WTC11 (cell line): ENCODE measurements around the gene GATAD2A. TPM values are rescaled to one million over a fixed set of nuclear protein-coding genes. Genes with fewer than 3 reads are reported as not detected.

Source experiments
- ATAC-seq: fragments of 200-7000 bp; cut with Tn5 transposase; 2 replicates; pipeline ENCODE4 v1.10.0; 2021; ENCODE audit warnings: mild to moderate bottlenecking, moderate library complexity
- CTCF ChIA-PET: fragments of 300-600 bp; sonication (Branson Sonifier 250); formaldehyde crosslinking; loops from one replicate; lab custom pipeline; 2021; ENCODE audit warnings: antibody characterized with exemption; lab: Charles Lee
- POLR2A ChIA-PET: fragments of 350-600 bp; sonication (Branson Sonifier 250); formaldehyde crosslinking; loops from one replicate; lab custom pipeline; 2021; ENCODE audit warnings: antibody characterized with exemption; lab: Charles Lee
- DNase-seq: peaks from one replicate; pipeline ENCODE4 v3.0.0; 2021; ENCODE audit warnings: low spot score
- H3K27ac Mint-ChIP-seq: 2 replicates; pipeline ENCODE4 v1.8.0; 2021; ENCODE audit warnings: mixed read lengths
- H3K27me3 Mint-ChIP-seq: 2 replicates; pipeline ENCODE4 v1.8.0; 2021; ENCODE audit warnings: low read depth, mild to moderate bottlenecking, moderate library complexity, mixed read lengths
- H3K36me3 Mint-ChIP-seq: 2 replicates; pipeline ENCODE4 v1.8.0; 2021; ENCODE audit warnings: mixed read lengths
- H3K4me1 Mint-ChIP-seq: 2 replicates; pipeline ENCODE4 v1.8.0; 2022; ENCODE audit warnings: mixed read lengths
- H3K4me3 Mint-ChIP-seq: 2 replicates; pipeline ENCODE4 v1.8.0; 2021; ENCODE audit warnings: mild to moderate bottlenecking, moderate library complexity, mixed read lengths
- H3K9me3 Mint-ChIP-seq: 2 replicates; pipeline ENCODE4 v1.8.0; 2021; ENCODE audit warnings: mixed read lengths
- ATF1 ChIP-seq: sonication (generic); formaldehyde crosslinking; IDR thresholded peaks from 2 replicates; pipeline ENCODE4 v1.8.1; 2023; ENCODE audit warnings: mild to moderate bottlenecking, moderate library complexity, missing genetic modification reagents
- CBFB ChIP-seq: sonication (generic); formaldehyde crosslinking; IDR thresholded peaks from 2 replicates; pipeline ENCODE4 v1.8.1; 2022; ENCODE audit warnings: mild to moderate bottlenecking, low read depth, missing genetic modification reagents
- CREB1 ChIP-seq: sonication (generic); formaldehyde crosslinking; IDR thresholded peaks from 2 replicates; pipeline ENCODE4 v1.8.0; 2023; ENCODE audit warnings: mild to moderate bottlenecking, missing genetic modification reagents
- CREM ChIP-seq: sonication (generic); formaldehyde crosslinking; IDR thresholded peaks from 2 replicates; pipeline ENCODE4 v1.8.1; 2022; ENCODE audit warnings: mild to moderate bottlenecking, missing genetic modification reagents, moderate library complexity
- EMX1 ChIP-seq: fragments of 250-450 bp; sonication (Bioruptor Pico); IDR thresholded peaks from 2 replicates; pipeline ENCODE4 v1.8.0; 2021; ENCODE audit warnings: mild to moderate bottlenecking
- ETV6 ChIP-seq: sonication (generic); formaldehyde crosslinking; IDR thresholded peaks from 2 replicates; pipeline ENCODE4 v1.8.1; 2022; ENCODE audit warnings: mild to moderate bottlenecking, missing genetic modification reagents
- GABPB1 ChIP-seq: sonication (generic); formaldehyde crosslinking; IDR thresholded peaks from 2 replicates; pipeline ENCODE4 v1.8.1; 2023; ENCODE audit warnings: mild to moderate bottlenecking, missing genetic modification reagents
- GTF2I ChIP-seq: fragments of 250-450 bp; sonication (Bioruptor Pico); conservative IDR thresholded peaks from 2 replicates; pipeline ENCODE4 v1.4.0; 2021; ENCODE audit warnings: mild to moderate bottlenecking
- KAT7 ChIP-seq: sonication (generic); formaldehyde crosslinking; IDR thresholded peaks from 2 replicates; pipeline ENCODE4 v1.8.1; 2023; ENCODE audit warnings: missing genetic modification reagents, mild to moderate bottlenecking, borderline replicate concordance
- NR2C2 ChIP-seq: sonication (generic); formaldehyde crosslinking; IDR thresholded peaks from 2 replicates; pipeline ENCODE4 v1.8.0; 2022; ENCODE audit warnings: mild to moderate bottlenecking, missing genetic modification reagents
- NR3C1 ChIP-seq: sonication (generic); formaldehyde crosslinking; conservative IDR thresholded peaks from 2 replicates; pipeline ENCODE4 v1.8.1; 2023; ENCODE audit warnings: low read depth, mild to moderate bottlenecking, missing genetic modification reagents
- OVOL2 ChIP-seq: fragments of 250-450 bp; sonication (Bioruptor Pico); IDR thresholded peaks from 2 replicates; pipeline ENCODE4 v1.9.0; 2021; ENCODE audit warnings: mild to moderate bottlenecking, borderline replicate concordance
- SMAD3 ChIP-seq: sonication (generic); formaldehyde crosslinking; IDR thresholded peaks from 2 replicates; pipeline ENCODE4 v1.8.0; 2022; ENCODE audit warnings: missing genetic modification reagents, mild to moderate bottlenecking, borderline replicate concordance
- TCF7 ChIP-seq: sonication (generic); formaldehyde crosslinking; IDR thresholded peaks from 2 replicates; pipeline ENCODE4 v1.8.0; 2022; ENCODE audit warnings: mild to moderate bottlenecking, low read depth, missing genetic modification reagents, moderate library complexity
- ZNF121 ChIP-seq: sonication (generic); formaldehyde crosslinking; IDR thresholded peaks from 2 replicates; pipeline ENCODE4 v1.8.0; 2023; ENCODE audit warnings: missing genetic modification reagents
- ZNF317 ChIP-seq: sonication (generic); formaldehyde crosslinking; IDR thresholded peaks from 2 replicates; pipeline ENCODE4 v1.8.1; 2023; ENCODE audit warnings: low read depth, mild to moderate bottlenecking, moderate library complexity, missing genetic modification reagents, borderline replicate concordance
- ZNF396 ChIP-seq: fragments of 250-450 bp; sonication (Bioruptor Pico); IDR thresholded peaks from 2 replicates; pipeline ENCODE4 v1.8.0; 2021; ENCODE audit warnings: mild to moderate bottlenecking, moderate library complexity, borderline replicate concordance
- total RNA-seq: library from RNA; stranded (reverse); gene quantifications from 3 replicates; pipeline ENCODE4 v1.2.3, GENCODE V29; 2021
- TF ChIP-seq, protein P1 (sequence below): sonication (generic); formaldehyde crosslinking; IDR thresholded peaks from 2 replicates; pipeline ENCODE4 v1.8.1; 2022; ENCODE audit warnings: missing genetic modification reagents, borderline replicate concordance
- TF ChIP-seq, protein P2 (sequence below): fragments of 250-450 bp; sonication (Bioruptor Pico); IDR thresholded peaks from 2 replicates; pipeline ENCODE4 v1.8.0; 2021; ENCODE audit warnings: mild to moderate bottlenecking
- TF ChIP-seq, protein P3 (sequence below): sonication (generic); formaldehyde crosslinking; IDR thresholded peaks from 2 replicates; pipeline ENCODE4 v1.8.1; 2023; ENCODE audit warnings: mild to moderate bottlenecking, moderate library complexity, missing genetic modification reagents
- TF ChIP-seq, protein P4 (sequence below): sonication (generic); formaldehyde crosslinking; IDR thresholded peaks from 2 replicates; pipeline ENCODE4 v1.8.1; 2022; ENCODE audit warnings: low read depth, missing genetic modification reagents, borderline replicate concordance
- TF ChIP-seq, protein P5 (sequence below): fragments of 250-450 bp; sonication (Bioruptor Pico); IDR thresholded peaks from 2 replicates; pipeline ENCODE4 v1.9.0; 2021; ENCODE audit warnings: mild to moderate bottlenecking
- TF ChIP-seq, protein P6 (sequence below): sonication (generic); formaldehyde crosslinking; IDR thresholded peaks from 2 replicates; pipeline ENCODE4 v1.8.1; 2023; ENCODE audit warnings: mild to moderate bottlenecking, missing genetic modification reagents, moderate library complexity
- TF ChIP-seq, protein P7 (sequence below): fragments of 200-600 bp; IDR thresholded peaks from 2 replicates; pipeline ENCODE4 v1.8.0; 2022; ENCODE audit warnings: antibody characterized with exemption

Gene GATAD2A
- total RNA-seq, 1 experiment from 2014 or later: 209 TPM

DNA sequence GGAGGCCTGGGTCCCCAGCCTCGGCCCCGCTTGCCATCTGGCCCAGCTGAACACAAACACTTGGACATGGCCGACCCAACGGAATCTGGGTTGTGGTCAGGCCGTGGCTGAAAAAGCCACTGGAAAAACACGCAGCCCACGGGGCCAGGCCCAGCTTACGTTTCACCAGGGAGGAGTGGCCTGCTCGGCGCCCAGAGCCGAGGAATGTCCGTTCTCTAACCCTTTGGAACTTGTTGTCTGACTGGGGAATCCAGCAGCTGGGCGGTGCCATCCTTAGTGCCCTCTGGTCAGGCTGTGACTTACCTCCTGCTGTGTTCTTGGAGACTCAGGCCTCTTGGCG is 146.3 kb downstream of the GATAD2A start:
- CTCF ChIA-PET: interaction anchor here (0.6 to 9.9 kb wide), 7 partner anchors 9 to 185 kb away, joined by 3 to 408 read pairs (median 6); partner anchors contain the start of genes CILP2, GMIP and YJEFN3

DNA sequence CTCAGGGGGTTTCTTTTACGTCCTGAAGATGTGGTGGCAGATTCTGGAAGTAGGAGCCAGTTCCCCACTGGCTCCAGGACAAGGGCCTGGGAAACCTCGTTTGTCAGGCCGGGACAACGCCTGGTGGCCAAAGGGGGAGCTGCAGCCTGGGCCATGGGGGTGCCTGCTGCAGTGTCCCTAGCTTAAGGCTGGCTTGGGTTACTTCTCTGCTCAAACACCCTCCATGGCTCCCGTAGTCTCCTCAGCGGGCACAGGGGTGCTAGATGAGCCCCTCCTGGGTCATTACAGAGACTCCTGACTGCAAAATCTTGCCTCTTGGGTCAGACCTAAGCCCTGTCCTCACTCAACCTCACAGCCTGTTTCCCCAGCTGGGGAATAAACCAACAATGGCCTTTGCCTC is 147.3 kb downstream of the GATAD2A start:
- Mint-ChIP-seq H3K9me3 (no peaks in the 10 kb centered on the region), H3K36me3 (no peaks in the 10 kb centered on the region), H3K27ac (no peak overlapping the region), H3K4me1 (no peaks in the 10 kb centered on the region), H3K27me3 (no peaks in the 10 kb centered on the region), H3K4me3 (no peak overlapping the region)
- CTCF ChIA-PET: interaction anchor here (0.7 to 9.9 kb wide), 34 partner anchors 9 to 328 kb away, joined by 3 to 408 read pairs (median 4); partner anchors contain the start of genes CILP2, GMIP, LPAR2 and NDUFA13
- POLR2A ChIA-PET: interaction anchor here (1.0 kb wide), 1 partner anchor 17 kb away, joined by 3 read pairs; no protein-coding TSS in a partner anchor
- peak; percentile 84 for DNase-seq
- ATAC-seq: peak; percentile 78
- TF ChIP-seq NR3C1 (no peak), ZNF317 (no peak), KAT7 (CRISPR knock-in tag) (no peak), GABPB1 (CRISPR knock-in tag) (no peak), CREB1 (no peak), NR2C2 (CRISPR knock-in tag) (no peak), EMX1 (CRISPR knock-in tag) (peak; percentile 74; the same call in 1 of the 2 replicates), GTF2I (peak; percentile 97), ZNF396 (CRISPR knock-in tag) (0 out of 2 replicates have a peak, but pooled peaks have one; percentile 86), ETV6 (no peak), ZNF121 (CRISPR knock-in tag) (peak; percentile 100), CBFB (CRISPR knock-in tag) (no peak)
- TF ChIP-seq, protein P1, sequence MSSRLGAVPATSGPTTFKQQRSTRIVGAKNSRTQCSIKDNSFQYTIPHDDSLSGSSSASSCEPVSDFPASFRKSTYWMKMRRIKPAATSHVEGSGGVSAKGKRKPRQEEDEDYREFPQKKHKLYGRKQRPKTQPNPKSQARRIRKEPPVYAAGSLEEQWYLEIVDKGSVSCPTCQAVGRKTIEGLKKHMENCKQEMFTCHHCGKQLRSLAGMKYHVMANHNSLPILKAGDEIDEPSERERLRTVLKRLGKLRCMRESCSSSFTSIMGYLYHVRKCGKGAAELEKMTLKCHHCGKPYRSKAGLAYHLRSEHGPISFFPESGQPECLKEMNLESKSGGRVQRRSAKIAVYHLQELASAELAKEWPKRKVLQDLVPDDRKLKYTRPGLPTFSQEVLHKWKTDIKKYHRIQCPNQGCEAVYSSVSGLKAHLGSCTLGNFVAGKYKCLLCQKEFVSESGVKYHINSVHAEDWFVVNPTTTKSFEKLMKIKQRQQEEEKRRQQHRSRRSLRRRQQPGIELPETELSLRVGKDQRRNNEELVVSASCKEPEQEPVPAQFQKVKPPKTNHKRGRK (CRISPR knock-in tag): no peak
- TF ChIP-seq, protein P2, sequence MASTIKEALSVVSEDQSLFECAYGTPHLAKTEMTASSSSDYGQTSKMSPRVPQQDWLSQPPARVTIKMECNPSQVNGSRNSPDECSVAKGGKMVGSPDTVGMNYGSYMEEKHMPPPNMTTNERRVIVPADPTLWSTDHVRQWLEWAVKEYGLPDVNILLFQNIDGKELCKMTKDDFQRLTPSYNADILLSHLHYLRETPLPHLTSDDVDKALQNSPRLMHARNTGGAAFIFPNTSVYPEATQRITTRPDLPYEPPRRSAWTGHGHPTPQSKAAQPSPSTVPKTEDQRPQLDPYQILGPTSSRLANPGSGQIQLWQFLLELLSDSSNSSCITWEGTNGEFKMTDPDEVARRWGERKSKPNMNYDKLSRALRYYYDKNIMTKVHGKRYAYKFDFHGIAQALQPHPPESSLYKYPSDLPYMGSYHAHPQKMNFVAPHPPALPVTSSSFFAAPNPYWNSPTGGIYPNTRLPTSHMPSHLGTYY (CRISPR knock-in tag): peak; percentile 65; the same call in 1 of the 2 replicates

More for the DNA sequence above, 146.3 kb downstream of the GATAD2A start:
- no peak for TF ChIP-seq CREM (CRISPR knock-in tag)
- TF ChIP-seq, protein P3, sequence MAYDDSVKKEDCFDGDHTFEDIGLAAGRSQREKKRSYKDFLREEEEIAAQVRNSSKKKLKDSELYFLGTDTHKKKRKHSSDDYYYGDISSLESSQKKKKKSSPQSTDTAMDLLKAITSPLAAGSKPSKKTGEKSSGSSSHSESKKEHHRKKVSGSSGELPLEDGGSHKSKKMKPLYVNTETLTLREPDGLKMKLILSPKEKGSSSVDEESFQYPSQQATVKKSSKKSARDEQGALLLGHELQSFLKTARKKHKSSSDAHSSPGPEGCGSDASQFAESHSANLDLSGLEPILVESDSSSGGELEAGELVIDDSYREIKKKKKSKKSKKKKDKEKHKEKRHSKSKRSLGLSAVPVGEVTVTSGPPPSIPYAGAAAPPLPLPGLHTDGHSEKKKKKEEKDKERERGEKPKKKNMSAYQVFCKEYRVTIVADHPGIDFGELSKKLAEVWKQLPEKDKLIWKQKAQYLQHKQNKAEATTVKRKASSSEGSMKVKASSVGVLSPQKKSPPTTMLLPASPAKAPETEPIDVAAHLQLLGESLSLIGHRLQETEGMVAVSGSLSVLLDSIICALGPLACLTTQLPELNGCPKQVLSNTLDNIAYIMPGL (CRISPR knock-in tag): no peak
- TF ChIP-seq OVOL2 (CRISPR knock-in tag): no peak
- TF ChIP-seq, protein P4, sequence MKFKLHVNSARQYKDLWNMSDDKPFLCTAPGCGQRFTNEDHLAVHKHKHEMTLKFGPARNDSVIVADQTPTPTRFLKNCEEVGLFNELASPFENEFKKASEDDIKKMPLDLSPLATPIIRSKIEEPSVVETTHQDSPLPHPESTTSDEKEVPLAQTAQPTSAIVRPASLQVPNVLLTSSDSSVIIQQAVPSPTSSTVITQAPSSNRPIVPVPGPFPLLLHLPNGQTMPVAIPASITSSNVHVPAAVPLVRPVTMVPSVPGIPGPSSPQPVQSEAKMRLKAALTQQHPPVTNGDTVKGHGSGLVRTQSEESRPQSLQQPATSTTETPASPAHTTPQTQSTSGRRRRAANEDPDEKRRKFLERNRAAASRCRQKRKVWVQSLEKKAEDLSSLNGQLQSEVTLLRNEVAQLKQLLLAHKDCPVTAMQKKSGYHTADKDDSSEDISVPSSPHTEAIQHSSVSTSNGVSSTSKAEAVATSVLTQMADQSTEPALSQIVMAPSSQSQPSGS (CRISPR knock-in tag): no peak
- no peak for TF ChIP-seq SMAD3 (CRISPR knock-in tag)
- no peak for TF ChIP-seq GTF2I
- TF ChIP-seq, protein P5, sequence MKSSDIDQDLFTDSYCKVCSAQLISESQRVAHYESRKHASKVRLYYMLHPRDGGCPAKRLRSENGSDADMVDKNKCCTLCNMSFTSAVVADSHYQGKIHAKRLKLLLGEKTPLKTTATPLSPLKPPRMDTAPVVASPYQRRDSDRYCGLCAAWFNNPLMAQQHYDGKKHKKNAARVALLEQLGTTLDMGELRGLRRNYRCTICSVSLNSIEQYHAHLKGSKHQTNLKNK: no peak
- no peak for TF ChIP-seq TCF7
- TF ChIP-seq, protein P6, sequence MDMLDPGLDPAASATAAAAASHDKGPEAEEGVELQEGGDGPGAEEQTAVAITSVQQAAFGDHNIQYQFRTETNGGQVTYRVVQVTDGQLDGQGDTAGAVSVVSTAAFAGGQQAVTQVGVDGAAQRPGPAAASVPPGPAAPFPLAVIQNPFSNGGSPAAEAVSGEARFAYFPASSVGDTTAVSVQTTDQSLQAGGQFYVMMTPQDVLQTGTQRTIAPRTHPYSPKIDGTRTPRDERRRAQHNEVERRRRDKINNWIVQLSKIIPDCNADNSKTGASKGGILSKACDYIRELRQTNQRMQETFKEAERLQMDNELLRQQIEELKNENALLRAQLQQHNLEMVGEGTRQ: no peak
- TF ChIP-seq ATF1: no peak
- TF ChIP-seq, protein P7, sequence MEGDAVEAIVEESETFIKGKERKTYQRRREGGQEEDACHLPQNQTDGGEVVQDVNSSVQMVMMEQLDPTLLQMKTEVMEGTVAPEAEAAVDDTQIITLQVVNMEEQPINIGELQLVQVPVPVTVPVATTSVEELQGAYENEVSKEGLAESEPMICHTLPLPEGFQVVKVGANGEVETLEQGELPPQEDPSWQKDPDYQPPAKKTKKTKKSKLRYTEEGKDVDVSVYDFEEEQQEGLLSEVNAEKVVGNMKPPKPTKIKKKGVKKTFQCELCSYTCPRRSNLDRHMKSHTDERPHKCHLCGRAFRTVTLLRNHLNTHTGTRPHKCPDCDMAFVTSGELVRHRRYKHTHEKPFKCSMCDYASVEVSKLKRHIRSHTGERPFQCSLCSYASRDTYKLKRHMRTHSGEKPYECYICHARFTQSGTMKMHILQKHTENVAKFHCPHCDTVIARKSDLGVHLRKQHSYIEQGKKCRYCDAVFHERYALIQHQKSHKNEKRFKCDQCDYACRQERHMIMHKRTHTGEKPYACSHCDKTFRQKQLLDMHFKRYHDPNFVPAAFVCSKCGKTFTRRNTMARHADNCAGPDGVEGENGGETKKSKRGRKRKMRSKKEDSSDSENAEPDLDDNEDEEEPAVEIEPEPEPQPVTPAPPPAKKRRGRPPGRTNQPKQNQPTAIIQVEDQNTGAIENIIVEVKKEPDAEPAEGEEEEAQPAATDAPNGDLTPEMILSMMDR: no peak
- Mint-ChIP-seq H3K36me3 (no peaks in the 10 kb centered on the region), H3K27me3 (no peaks in the 10 kb centered on the region), H3K9me3 (no peaks in the 10 kb centered on the region), H3K4me3 (no peak overlapping the region), H3K4me1 (no peaks in the 10 kb centered on the region), H3K27ac (no peak overlapping the region)
- ATAC-seq (no peak), DNase-seq (no peak)
- POLR2A ChIA-PET: interaction anchor here (0.6 kb wide), 1 partner anchor 52 kb away, joined by 4 read pairs; no protein-coding TSS in a partner anchor
